Ovary (tissue), 3 donors: ENCODE results near the gene PTPRG.

Experiments
- CTCF ChIP-seq, 3 donors: fragments of 450-650 bp in 2 of 3; fragments of 200-600 bp in 1 of 3; IDR thresholded peaks; one replicate each; pipeline versions ENCODE4 v1.5.1 to v1.8.0; 2016 to 2022; ENCODE audit warnings: antibody characterized with exemption in 3 of 3, mild to moderate bottlenecking in 1 of 3
- POLR2A ChIP-seq: fragments of 450-650 bp; IDR thresholded peaks from one replicate; pipeline ENCODE4 v1.6.1; 2017; ENCODE audit warnings: antibody characterized with exemption, mild to moderate bottlenecking, moderate library complexity
- donor health status: DM: no; HTN: no; CAD: no.

GRCh38 chr3:61628636-61629035 is 67.3 kb downstream of the PTPRG start:
- TF ChIP-seq CTCF (IDR thresholded peaks at IDR 0.05) (no peak), POLR2A (no peak)
